ENCODE measurements around the gene ZMAT2.
"Not testable (repeated sequence)": the region's sequence is repeated elsewhere in the genome, so short reads cannot be mapped to it uniquely, and the experiment has no call there.

ZMAT2 gene

GRCh38 chr5:140718266-140718592, 18.0 kb downstream of the ZMAT2 start:
- H3K4me1 ChIP-seq (ENCODE audit: low read length): no peaks in the 10 kb centered on the region
- no peaks in the 10 kb centered on the region for H3K27me3 ChIP-seq (replicated peaks; ENCODE audit: insufficient read depth, low read length)
- H2AFZ ChIP-seq (ENCODE audit: low read length): no peak overlapping the region
- no peaks in the 10 kb centered on the region for H3F3A ChIP-seq (ENCODE audit: insufficient read depth, low read length)
- no peak overlapping the region for H3K9ac ChIP-seq (ENCODE audit: low read length)
- H3K4me3 ChIP-seq (ENCODE audit: low read length): no peak overlapping the region
- no peaks in the 10 kb centered on the region for H3K9me2 ChIP-seq (replicated peaks; ENCODE audit: insufficient read depth, low read length)
- H3K27ac ChIP-seq (ENCODE audit: low read length): no peak overlapping the region
- no peak for DNase-seq
- H3K79me2 ChIP-seq (ENCODE audit: low read length): no peaks in the 10 kb centered on the region
- H3K36me3 ChIP-seq (replicated peaks; ENCODE audit: insufficient read depth, low read length): no peaks in the 10 kb centered on the region
- no peaks in the 10 kb centered on the region for H4K20me1 ChIP-seq (ENCODE audit: insufficient read depth, low read length)
- H3K4me2 ChIP-seq (ENCODE audit: low read depth, low read length): no peak overlapping the region
- TF ChIP-seq EZH2 (optimal IDR thresholded peaks at IDR 0.05; ENCODE audit: low read depth, low read length): no peak
- no peak for TF ChIP-seq CTCF (IDR thresholded peaks at IDR 0.05; ENCODE audit: low read length)
- TF ChIP-seq EZH2phosphoT487 (IDR thresholded peaks at IDR 0.05; ENCODE audit: low read length): no peak
- H3K9me3 ChIP-seq (replicated peaks; ENCODE audit: insufficient read depth, low read length): no peaks in the 10 kb centered on the region

- not testable (repeated sequence) for DNase-seq; H3K27ac ChIP-seq (ENCODE audit: low read length); H3K4me3 ChIP-seq (ENCODE audit: low read length); H3K36me3 ChIP-seq (replicated peaks; ENCODE audit: insufficient read depth, low read length); H3K9me2 ChIP-seq (replicated peaks; ENCODE audit: insufficient read depth, low read length); H3K9me3 ChIP-seq (replicated peaks; ENCODE audit: insufficient read depth, low read length); H3K4me2 ChIP-seq (ENCODE audit: low read depth, low read length); H3K4me1 ChIP-seq (ENCODE audit: low read length); H3K27me3 ChIP-seq (replicated peaks; ENCODE audit: insufficient read depth, low read length); H3K79me2 ChIP-seq (ENCODE audit: low read length); H3F3A ChIP-seq (ENCODE audit: insufficient read depth, low read length); H2AFZ ChIP-seq (ENCODE audit: low read length); H3K9ac ChIP-seq (ENCODE audit: low read length); H4K20me1 ChIP-seq (ENCODE audit: insufficient read depth, low read length)
Measured at GRCh38 chr5:140720738-140721137, 20.5 kb downstream of the ZMAT2 start.

- H3K4me1 ChIP-seq (ENCODE audit: low read length); H3K4me2 ChIP-seq (ENCODE audit: low read depth, low read length); H3K9me3 ChIP-seq (replicated peaks; ENCODE audit: insufficient read depth, low read length); H3K27me3 ChIP-seq (replicated peaks; ENCODE audit: insufficient read depth, low read length); H3K4me3 ChIP-seq (ENCODE audit: low read length); H2AFZ ChIP-seq (ENCODE audit: low read length); H3K36me3 ChIP-seq (replicated peaks; ENCODE audit: insufficient read depth, low read length); H3K9me2 ChIP-seq (replicated peaks; ENCODE audit: insufficient read depth, low read length); DNase-seq; H4K20me1 ChIP-seq (ENCODE audit: insufficient read depth, low read length); H3K9ac ChIP-seq (ENCODE audit: low read length); H3F3A ChIP-seq (ENCODE audit: insufficient read depth, low read length); H3K27ac ChIP-seq (ENCODE audit: low read length); H3K79me2 ChIP-seq (ENCODE audit: low read length): not testable (repeated sequence)
Measured at GRCh38 chr5:140721395-140721794, 21.1 kb downstream of the ZMAT2 start.

- Histone ChIP-seq H2AFZ (ENCODE audit: low read length) (no peak overlapping the region), H3K27ac (ENCODE audit: low read length) (no peak overlapping the region), H3K9me2 (replicated peaks; ENCODE audit: insufficient read depth, low read length) (no peaks in the 10 kb centered on the region), H3K79me2 (ENCODE audit: low read length) (no peaks in the 10 kb centered on the region), H3F3A (ENCODE audit: insufficient read depth, low read length) (no peaks in the 10 kb centered on the region), H3K27me3 (replicated peaks; ENCODE audit: insufficient read depth, low read length) (no peaks in the 10 kb centered on the region), H3K4me1 (ENCODE audit: low read length) (no peaks in the 10 kb centered on the region), H4K20me1 (ENCODE audit: insufficient read depth, low read length) (no peaks in the 10 kb centered on the region), H3K36me3 (replicated peaks; ENCODE audit: insufficient read depth, low read length) (no peaks in the 10 kb centered on the region), H3K4me2 (ENCODE audit: low read depth, low read length) (no peak overlapping the region), H3K9ac (ENCODE audit: low read length) (no peak overlapping the region), H3K9me3 (replicated peaks; ENCODE audit: insufficient read depth, low read length) (no peaks in the 10 kb centered on the region), H3K4me3 (ENCODE audit: low read length) (no peak overlapping the region)
- no peak for TF ChIP-seq EZH2 (optimal IDR thresholded peaks at IDR 0.05; ENCODE audit: low read depth, low read length)
- TF ChIP-seq CTCF (IDR thresholded peaks at IDR 0.05; ENCODE audit: low read length): no peak
- no peak for TF ChIP-seq EZH2phosphoT487 (IDR thresholded peaks at IDR 0.05; ENCODE audit: low read length)
- DNase-seq: no peak
Measured at GRCh38 chr5:140725799-140726471, 25.7 kb downstream of the ZMAT2 start.
